NCI-H460 (cell line): ENCODE measurements around the gene RRP12. TPM values are rescaled to one million over a fixed set of nuclear protein-coding genes. Genes with fewer than 3 reads are reported as not detected.
"Not testable (repeated sequence)": the region's sequence is repeated elsewhere in the genome, so short reads cannot be mapped to it uniquely, and the experiment has no call there.

Experiments
- DNase-seq: peaks from one replicate; pipeline ENCODE4 v3.0.0-alpha.2; 2016; ENCODE audit warnings: low read depth; ENCODE audit errors: extremely low read depth
- total RNA-seq: library from RNA; depleted of rRNA; stranded (reverse); fragments of >200 nt; shearing (Covaris generic); gene quantifications from 2 replicates; pipeline ENCODE4 v1.2.3, GENCODE V29; 2014

The RRP12 gene
- total RNA-seq, 1 experiment from 2014 or later: 66.8 TPM

DNA sequence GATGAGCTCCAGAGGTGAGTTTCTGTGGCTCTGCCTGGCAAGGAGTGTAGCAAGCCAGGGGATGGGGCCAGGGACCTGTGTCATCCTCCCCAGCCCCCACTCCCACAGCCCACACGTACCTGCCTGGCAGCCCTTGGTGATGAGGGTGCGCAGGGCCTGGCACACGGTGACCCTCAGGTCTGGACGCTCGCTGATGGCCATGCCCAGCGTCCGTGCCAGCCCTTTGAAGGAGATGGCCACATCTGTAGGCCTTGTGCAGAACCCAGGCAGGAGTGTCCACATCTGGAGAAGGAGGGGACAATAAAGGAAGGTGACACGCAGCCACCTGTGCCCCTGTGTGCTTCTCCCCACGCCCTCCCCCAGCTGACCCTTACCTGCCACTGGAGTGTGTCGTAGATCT is 27.7 kb downstream of the RRP12 start:
- no peak for DNase-seq

- no peak for DNase-seq
Measured at GRCh38 chr10:97372233-97372875, 28.8 kb downstream of the RRP12 start.

DNA sequence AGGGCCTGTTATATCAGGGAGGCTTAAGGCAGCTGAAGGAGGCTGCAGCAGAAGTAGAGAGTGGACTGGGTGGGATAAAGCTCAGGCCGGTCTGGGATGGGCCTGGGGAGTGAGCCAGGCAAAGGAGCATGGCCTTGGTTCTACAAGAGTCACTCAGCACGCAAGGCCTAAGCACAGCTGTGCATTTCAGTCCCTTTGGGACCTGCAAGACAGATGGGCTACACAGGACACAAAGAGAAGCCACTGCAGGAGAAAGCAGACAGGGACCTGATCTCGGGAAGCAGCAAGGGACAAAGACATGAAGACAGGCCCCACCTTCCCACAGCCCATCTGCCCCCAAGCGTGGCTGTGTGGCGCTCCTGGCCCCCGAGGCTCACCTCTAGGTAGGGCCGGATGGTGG is 29.4 kb downstream of the RRP12 start:
- DNase-seq: no peak

GRCh38 chr10:97367126-97367649 is 34.0 kb downstream of the RRP12 start:
- DNase-seq: no peak

- DNase-seq: no peak
Measured at GRCh38 chr10:97366572-97366971, 34.6 kb downstream of the RRP12 start.

- DNase-seq: no peak
Measured at GRCh38 chr10:97365761-97366351, 35.3 kb downstream of the RRP12 start.

DNA sequence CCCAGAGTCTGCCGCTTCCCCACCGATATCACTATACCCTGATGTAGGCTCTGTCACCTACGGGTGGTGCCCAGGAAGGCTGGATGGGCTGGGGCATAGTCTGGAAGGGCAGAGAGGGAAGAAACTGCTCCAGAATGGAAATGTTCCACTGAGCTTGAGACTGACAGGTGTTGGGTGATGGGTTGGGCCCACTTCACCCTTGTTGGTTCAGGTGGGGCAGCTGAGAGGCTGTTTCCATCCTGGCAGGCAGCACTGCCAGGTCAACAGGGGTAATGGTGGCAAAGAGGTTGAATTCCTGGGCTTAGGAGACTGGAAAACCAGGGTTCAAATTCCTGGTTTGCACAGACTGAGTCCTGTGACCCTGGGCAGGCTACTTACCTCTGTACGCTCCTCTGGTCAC is 38.1 kb downstream of the RRP12 start:
- no peak for DNase-seq

DNA sequence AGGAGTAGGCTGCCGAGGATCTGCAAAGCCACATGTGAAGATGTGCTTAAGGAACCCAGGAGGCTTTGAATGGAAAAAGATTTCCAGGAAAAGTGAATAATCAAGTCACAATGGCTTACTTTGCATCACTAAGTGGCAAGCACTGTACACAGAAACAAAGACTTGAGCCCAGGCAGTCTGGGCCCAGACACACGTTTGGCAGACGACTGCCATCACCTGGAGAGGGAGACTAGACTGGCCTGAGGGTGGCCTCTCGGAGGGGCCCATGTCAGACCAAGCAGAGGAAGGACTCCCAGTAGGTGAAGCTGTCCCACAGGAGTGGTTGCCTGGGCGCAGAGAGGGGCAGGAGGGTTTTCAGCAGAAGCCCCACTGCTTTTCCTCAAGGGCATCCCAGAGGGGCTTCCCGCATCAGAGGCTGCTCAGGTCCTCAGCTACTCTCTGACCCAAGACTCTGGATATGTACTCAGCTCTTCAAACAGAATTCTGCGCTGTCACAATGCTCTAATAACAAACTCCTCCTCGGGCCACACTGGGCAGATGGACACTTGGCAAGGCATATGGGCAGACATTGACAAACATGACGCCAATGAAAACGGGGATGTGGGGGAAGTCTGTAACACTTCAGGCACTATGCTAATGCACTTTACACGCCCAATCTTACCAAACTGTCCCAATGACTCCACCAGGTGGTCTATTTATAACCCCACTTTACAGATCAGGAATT is 38.7 kb downstream of the RRP12 start:
- no peak for DNase-seq

DNA sequence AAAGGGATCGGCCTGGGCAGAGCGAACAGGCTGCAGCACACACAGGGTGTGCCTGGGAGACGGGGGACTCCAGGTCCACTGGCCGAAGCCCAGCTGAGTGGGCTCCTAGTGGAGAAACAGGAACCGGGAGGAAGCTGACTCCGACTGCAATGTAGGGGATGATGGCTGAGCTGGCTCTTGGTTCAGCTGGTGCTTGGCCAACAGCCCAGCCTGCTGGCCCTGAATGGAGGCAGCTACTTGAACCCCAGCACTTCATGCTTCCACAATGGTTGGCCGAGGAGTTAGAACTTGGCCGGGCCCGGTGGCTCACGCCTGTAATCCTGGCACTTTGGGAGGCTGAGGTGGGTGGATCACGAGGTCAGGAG is 39.6 kb downstream of the RRP12 start:
- DNase-seq: no peak

DNA sequence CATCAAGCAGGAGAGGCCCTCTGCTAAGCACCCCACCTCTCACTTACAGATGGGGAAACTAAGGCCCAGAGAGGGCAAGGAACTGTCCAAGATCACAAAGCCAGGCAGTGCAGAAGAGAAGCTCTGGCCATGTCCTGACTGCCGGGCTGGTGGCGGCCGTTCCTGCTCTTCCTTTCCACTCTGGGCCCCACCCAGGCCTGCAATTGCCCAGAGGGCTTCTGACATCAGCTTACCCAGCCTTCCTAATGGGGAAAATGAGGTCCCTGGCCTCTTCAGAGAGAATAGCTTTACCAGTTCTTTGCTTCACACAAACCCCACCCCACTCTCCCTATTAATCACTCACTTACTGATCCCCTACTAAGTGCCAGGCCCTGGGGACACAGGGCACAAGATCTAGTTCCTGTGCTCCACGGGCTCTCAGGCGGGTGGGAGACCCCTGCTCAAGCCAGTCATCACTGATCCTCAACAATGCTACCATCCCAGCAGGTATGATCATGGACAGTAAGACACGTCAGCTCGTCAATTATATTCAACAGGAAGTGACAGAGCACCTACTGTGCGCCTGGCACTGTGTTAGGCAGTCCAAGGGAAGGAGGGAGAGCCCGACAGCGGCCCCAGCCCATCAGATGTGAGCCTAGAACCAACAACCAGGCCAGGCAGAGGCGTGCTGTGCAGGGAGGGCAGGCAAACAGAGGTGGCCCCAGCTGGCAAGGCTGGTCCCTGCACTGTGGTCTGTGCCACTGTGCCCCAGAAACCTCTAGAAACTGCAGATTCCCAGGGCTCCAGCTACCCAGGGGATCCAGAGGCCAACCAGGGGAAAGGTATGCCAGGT is 40.2 kb downstream of the RRP12 start:
- DNase-seq: no peak

GRCh38 chr10:97358781-97359180 is 42.4 kb downstream of the RRP12 start:
- DNase-seq: no peak

GRCh38 chr10:97358349-97358748 is 42.8 kb downstream of the RRP12 start:
- no peak for DNase-seq

DNA sequence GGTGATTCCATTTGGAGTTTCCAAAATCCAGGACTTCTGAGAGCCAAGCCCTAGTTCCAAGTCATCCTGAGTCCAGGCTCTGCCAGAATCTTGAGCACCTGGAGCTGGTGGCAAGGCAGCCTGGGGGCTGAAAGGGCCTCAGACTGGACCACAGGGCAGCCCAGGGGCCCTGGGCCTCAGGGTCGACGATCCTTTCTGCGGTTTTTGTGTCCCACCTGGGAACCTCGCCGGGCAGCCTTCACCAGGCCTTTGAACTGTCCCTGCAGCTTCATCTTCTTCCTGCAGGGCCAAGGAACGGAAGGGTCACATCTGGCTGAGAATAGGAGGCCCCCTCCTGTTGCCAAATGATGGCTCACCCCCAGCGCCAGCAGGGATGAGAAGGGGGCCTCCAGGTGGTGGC is 44.2 kb downstream of the RRP12 start:
- no peak for DNase-seq

DNA sequence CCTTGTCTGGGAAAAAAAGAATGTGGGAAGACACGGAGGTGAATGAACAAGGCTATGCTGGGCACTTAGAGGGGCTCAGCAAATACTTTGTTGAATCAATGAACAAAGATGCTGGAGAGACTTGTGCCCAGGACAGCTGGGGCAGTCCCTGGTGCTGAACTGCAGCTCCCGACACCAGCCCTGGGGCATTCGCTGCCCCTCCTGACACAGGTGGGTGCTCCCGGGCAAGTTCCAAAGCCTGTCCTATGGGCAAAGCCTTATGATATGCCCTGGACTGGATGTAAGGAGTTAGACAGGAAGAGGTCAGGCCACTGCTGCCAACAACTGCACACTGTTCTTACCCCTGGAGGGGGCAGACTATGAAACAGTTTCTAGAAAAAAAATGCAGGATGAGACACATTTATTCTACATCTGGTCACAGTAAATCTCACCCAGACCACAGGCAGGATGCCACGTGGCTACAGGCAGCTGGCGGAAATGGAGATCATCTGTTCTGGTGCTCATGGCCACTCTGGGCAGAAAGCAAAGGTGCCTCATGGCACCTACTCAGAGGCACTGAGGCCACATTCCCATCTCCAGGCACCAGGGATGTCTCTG is 44.7 kb downstream of the RRP12 start:
- DNase-seq: no peak

DNA sequence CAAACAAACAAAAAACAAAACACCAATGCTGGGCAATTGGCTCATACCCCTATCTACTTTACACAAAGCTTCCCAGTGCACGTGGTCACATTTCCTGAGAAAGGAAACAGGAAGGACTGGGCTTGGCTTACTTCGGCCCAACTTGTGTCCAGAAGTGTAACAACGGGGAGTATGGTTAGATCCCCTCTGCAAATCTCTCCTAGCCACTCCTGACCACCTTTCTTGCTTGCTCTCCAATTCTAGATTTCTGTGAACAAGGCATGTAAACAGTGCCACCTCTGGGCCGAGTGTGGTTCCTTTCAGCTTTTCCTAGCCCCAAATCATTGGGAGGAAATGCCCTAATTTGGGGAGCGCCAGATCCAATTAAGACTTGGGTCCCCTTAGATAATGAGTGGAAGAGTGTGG is 45.6 kb downstream of the RRP12 start:
- DNase-seq: no peak

GRCh38 chr10:97353945-97354344 is 47.2 kb downstream of the RRP12 start:
- no peak for DNase-seq

GRCh38 chr10:97349752-97350513 is 51.2 kb downstream of the RRP12 start:
- no peak for DNase-seq

DNA sequence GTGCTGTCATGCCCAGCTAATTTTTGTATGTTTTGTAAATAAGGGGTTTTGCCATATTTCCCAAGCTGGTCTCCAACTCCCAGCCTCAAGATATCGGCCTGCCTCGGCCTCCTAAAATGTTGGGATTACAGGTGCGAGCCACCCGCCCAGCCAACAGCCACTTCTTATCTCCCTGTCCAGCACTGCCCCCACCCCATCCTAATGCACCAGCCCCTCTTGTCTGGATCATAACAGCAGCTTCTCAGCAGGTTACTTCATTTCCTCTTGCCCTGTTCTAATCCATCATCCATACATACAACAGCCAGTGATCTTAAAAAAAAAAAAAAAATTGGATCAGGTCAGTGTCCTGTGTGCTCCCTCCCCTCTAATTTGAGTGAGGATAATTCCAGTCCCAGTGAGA is 53.8 kb downstream of the RRP12 start:
- DNase-seq: no peak

GRCh38 chr10:97343664-97344063 is 57.5 kb downstream of the RRP12 start:
- not testable (repeated sequence) for DNase-seq

DNA sequence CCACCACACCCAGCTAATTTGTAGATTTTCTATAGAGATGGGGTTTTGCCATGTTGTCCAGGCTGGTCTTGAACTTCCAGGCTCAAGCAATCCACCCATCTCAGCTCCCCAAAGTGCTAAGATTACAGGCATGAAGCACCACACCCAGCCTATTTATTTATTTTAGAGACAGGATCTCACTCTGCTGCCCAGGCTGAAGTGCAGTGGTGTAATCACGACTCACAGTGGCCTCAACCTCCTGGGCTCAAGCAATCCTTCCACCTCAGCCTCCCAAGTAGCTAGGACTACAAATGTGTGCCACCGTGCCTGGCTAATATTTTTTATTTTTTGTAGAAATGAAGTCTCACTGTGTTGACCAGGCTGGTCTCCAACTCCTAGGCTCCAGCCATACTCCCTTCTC is 59.7 kb downstream of the RRP12 start:
- DNase-seq: no peak
